HL-60 (cell line): ENCODE data around the gene COL4A4.

Experiments
- REST ChIP-seq: IDR thresholded peaks from 2 replicates; pipeline ENCODE4 v1.6.1; 2012; ENCODE audit warnings: low read depth; ENCODE audit not compliant: insufficient replicate concordance
- TF ChIP-seq, protein P1 (sequence below): IDR thresholded peaks from one replicate; pipeline ENCODE4 v1.5.1; 2011; ENCODE audit warnings: low read length, control low read depth, inconsistent platforms; ENCODE audit not compliant: insufficient read depth

GRCh38 chr2:226981791-226982326 is 182.1 kb downstream of the COL4A4 start:
- TF ChIP-seq, protein P1, sequence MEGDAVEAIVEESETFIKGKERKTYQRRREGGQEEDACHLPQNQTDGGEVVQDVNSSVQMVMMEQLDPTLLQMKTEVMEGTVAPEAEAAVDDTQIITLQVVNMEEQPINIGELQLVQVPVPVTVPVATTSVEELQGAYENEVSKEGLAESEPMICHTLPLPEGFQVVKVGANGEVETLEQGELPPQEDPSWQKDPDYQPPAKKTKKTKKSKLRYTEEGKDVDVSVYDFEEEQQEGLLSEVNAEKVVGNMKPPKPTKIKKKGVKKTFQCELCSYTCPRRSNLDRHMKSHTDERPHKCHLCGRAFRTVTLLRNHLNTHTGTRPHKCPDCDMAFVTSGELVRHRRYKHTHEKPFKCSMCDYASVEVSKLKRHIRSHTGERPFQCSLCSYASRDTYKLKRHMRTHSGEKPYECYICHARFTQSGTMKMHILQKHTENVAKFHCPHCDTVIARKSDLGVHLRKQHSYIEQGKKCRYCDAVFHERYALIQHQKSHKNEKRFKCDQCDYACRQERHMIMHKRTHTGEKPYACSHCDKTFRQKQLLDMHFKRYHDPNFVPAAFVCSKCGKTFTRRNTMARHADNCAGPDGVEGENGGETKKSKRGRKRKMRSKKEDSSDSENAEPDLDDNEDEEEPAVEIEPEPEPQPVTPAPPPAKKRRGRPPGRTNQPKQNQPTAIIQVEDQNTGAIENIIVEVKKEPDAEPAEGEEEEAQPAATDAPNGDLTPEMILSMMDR = no peak
- no peak for TF ChIP-seq REST
